Mesendoderm (in vitro differentiated cells): ENCODE results near the gene EHBP1.

ENCODE experiments used
- DNase-seq: peaks from one replicate; pipeline ENCODE4 v3.0.0; 2013
- H2AK5ac ChIP-seq: 2 replicates; pipeline ENCODE4 v1.6.1; 2013; ENCODE audit warnings: low read length, inconsistent platforms
- H2BK120ac ChIP-seq: 2 replicates; pipeline ENCODE4 v1.6.1; 2013; ENCODE audit warnings: low read depth, mild to moderate bottlenecking, low read length, moderate library complexity, mixed read lengths
- H2BK15ac ChIP-seq: replicated peaks from 2 replicates; pipeline ENCODE4 v1.6.1; 2013; ENCODE audit warnings: low read depth, mild to moderate bottlenecking, moderate library complexity
- H2BK5ac ChIP-seq: 2 replicates; pipeline ENCODE4 v1.6.1; 2013; ENCODE audit warnings: low read length, inconsistent platforms
- H3K18ac ChIP-seq: 2 replicates; pipeline ENCODE4 v1.6.1; 2013; ENCODE audit warnings: mild to moderate bottlenecking, low read length, mixed read lengths
- H3K23ac ChIP-seq: one replicate; pipeline ENCODE4 v1.6.1; 2013; ENCODE audit warnings: low read length
- H3K27ac ChIP-seq: 2 replicates; pipeline ENCODE4 v1.5.1; 2013; ENCODE audit warnings: low read depth, mild to moderate bottlenecking, inconsistent platforms, low read length, moderate library complexity
- H3K27me3 ChIP-seq: 2 replicates; pipeline ENCODE4 v1.6.1; 2013; ENCODE audit warnings: low read length, control low read depth, mild to moderate bottlenecking, inconsistent platforms; ENCODE audit not compliant: insufficient read depth, poor library complexity
- H3K36me3 ChIP-seq: 2 replicates; pipeline ENCODE4 v1.6.1; 2013; ENCODE audit warnings: low read length, inconsistent platforms; ENCODE audit not compliant: control insufficient read depth, insufficient read depth
- H3K4ac ChIP-seq: one replicate; pipeline ENCODE4 v1.6.1; 2013; ENCODE audit warnings: low read depth, mild to moderate bottlenecking, low read length, moderate library complexity
- H3K4me1 ChIP-seq: 2 replicates; pipeline ENCODE4 v1.6.1; 2013; ENCODE audit warnings: low read depth, low read length, inconsistent platforms; ENCODE audit not compliant: control insufficient read depth
- H3K4me2 ChIP-seq: 2 replicates; pipeline ENCODE4 v1.6.1; 2013; ENCODE audit warnings: low read length
- H3K4me3 ChIP-seq: 2 replicates; pipeline ENCODE4 v1.5.1; 2013; ENCODE audit warnings: mild to moderate bottlenecking, low read length
- H3K56ac ChIP-seq: one replicate; pipeline ENCODE4 v1.6.1; 2013; ENCODE audit warnings: low read length
- H3K79me1 ChIP-seq: 2 replicates; pipeline ENCODE4 v1.6.1; 2013; ENCODE audit warnings: low read length, inconsistent platforms
- H3K79me2 ChIP-seq: 2 replicates; pipeline ENCODE4 v1.6.1; 2013; ENCODE audit warnings: mild to moderate bottlenecking, low read length; ENCODE audit not compliant: control insufficient read depth, insufficient read depth
- H3K9ac ChIP-seq: 2 replicates; pipeline ENCODE4 v1.6.1; 2013; ENCODE audit warnings: low read length, inconsistent platforms
- H4K5ac ChIP-seq: one replicate; pipeline ENCODE4 v1.6.1; 2013; ENCODE audit warnings: low read length
- H4K8ac ChIP-seq: one replicate; pipeline ENCODE4 v1.6.1; 2013; ENCODE audit warnings: low read depth, mild to moderate bottlenecking, control low read depth, low read length, moderate library complexity
- WGBS: extraction: QIAGEN DNeasy Blood & Tissue Kit; methylation state at CpG from one replicate; pipeline ENCODE4 v1.1.7; 2013; ENCODE audit warnings: low lambda C conversion rate, missing lambda C conversion rate; ENCODE audit not compliant: insufficient coverage; ENCODE audit errors: extremely low coverage; 5-methylcytosine and 5-hydroxymethylcytosine counted together

Gene EHBP1

DNA sequence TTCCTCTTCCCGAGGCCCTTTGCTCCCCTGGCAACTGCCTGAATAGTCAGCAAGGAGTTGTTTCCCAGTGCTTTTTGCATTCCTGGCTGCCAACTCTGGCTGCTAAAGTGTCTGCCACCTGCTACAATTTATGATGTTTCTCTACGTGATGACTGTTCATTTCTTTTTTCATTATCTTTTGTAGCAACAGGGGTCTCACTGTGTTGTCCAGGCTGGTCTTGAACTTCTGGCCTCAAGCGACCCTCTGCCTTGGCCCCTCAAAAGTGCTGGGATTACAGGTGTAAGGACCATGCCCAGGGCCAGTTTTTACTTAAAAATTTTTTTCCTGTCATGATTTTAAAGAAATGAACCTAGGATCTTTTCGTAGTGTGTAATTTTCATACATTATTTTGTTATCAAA lies 11.3 kb downstream of the EHBP1 start:
- Histone ChIP-seq H3K4ac (no peak overlapping the region), H2BK5ac (no peak overlapping the region), H4K5ac (no peak overlapping the region), H3K23ac (no peak overlapping the region), H2BK120ac (no peak overlapping the region), H3K4me1 (no peaks in the 10 kb centered on the region), H3K4me3 (no peak overlapping the region), H3K9ac (no peak overlapping the region), H2BK15ac (no peak overlapping the region), H3K79me1 (peaks cover 7% of the 10 kb centered on the region), H3K56ac (no peak overlapping the region), H3K79me2 (peaks cover 6% of the 10 kb centered on the region), H2AK5ac (no peak overlapping the region), H3K4me2 (no peak overlapping the region), H3K27ac (no peak overlapping the region), H3K36me3 (no peaks in the 10 kb centered on the region), H3K18ac (no peak overlapping the region), H3K27me3 (no peaks in the 10 kb centered on the region), H4K8ac (no peak overlapping the region)
- WGBS: no CpG with 5 or more reads among the region's 4 CpGs
- DNase-seq: no peak

DNA sequence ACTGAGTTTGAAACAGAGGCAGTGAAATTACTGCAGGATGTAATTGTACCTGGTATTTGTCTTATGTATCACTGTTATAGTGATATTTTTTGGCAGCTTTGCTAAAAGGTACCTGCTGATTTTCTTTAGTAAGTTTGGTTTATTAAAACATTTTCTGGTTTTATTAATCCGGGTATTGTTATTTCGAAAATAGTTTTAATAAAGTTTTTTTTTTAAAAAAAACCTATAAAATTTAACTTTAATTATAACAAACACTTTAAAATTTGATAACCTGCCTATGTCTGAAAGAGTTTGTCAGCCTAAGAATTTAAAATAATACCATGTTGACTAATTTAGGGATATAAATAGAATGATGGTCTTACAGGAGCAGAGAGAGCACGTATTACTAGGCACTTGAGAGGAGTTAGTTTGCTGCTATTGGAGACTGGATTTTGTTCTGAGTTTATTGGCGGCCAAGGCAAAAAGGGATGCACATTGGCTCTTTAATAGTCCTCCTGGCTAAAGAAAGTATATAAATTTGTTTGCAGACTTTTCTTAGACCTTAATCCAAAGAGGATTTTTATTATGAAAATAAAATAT lies 12.1 kb downstream of the EHBP1 start:
- H3K23ac ChIP-seq: no peak overlapping the region
- H3K27me3 ChIP-seq: no peaks in the 10 kb centered on the region
- no peak overlapping the region for H2BK5ac ChIP-seq
- DNase-seq: no peak
- H3K4me2 ChIP-seq: no peak overlapping the region
- H3K18ac ChIP-seq: no peak overlapping the region
- H3K9ac ChIP-seq: no peak overlapping the region
- no peak overlapping the region for H3K56ac ChIP-seq
- 100% methylated on average over 2 of the region's 4 CpGs for WGBS
- peaks cover 4% of the 10 kb centered on the region for H3K79me2 ChIP-seq
- no peaks in the 10 kb centered on the region for H3K36me3 ChIP-seq
- H3K4me1 ChIP-seq: no peaks in the 10 kb centered on the region
- no peak overlapping the region for H4K5ac ChIP-seq
- no peak overlapping the region for H4K8ac ChIP-seq
- H2AK5ac ChIP-seq: no peak overlapping the region
- H3K79me1 ChIP-seq: peaks cover 4% of the 10 kb centered on the region
- H3K4ac ChIP-seq: no peak overlapping the region
- H3K4me3 ChIP-seq: no peak overlapping the region
- no peak overlapping the region for H2BK15ac ChIP-seq
- no peak overlapping the region for H3K27ac ChIP-seq
- no peak overlapping the region for H2BK120ac ChIP-seq

DNA sequence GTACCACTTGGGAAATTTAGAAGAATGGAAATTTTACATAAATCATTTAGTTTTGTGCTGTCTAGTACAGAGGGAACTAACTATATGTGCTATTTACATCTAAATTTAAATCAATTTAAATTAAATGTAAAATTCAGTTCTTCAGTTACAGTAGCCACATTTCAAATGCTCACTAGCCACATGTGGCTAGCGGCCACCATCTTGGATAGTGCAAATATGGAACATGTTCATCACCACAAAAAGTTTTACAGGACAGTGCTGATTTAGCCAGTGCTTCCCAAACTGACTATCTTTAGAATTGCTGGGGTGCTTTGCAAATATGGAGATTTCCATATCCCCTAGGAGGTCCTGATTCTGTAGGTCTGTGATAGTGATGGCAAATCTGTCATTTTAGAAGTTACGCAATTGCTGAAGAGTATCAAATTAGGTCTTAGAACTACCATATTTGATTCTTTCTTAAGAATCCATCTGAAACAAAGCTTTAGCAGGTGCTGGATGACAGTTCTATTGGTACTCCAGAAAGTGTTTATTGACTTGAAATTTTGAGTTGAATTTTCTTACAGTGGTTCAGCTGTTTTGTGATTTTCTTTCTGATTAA lies 12.8 kb downstream of the EHBP1 start:
- no peak overlapping the region for H3K4me3 ChIP-seq
- peaks cover 4% of the 10 kb centered on the region for H3K79me1 ChIP-seq
- no peak overlapping the region for H2BK120ac ChIP-seq
- no peaks in the 10 kb centered on the region for H3K36me3 ChIP-seq
- no peak overlapping the region for H3K4me2 ChIP-seq
- DNase-seq: no peak
- no peak overlapping the region for H3K56ac ChIP-seq
- H3K23ac ChIP-seq: no peak overlapping the region
- no peak overlapping the region for H2BK5ac ChIP-seq
- no CpG with 5 or more reads among the region's 2 CpGs for WGBS
- H2BK15ac ChIP-seq: no peak overlapping the region
- H3K4ac ChIP-seq: no peak overlapping the region
- H3K27me3 ChIP-seq: no peaks in the 10 kb centered on the region
- H3K9ac ChIP-seq: no peak overlapping the region
- H4K8ac ChIP-seq: no peak overlapping the region
- H4K5ac ChIP-seq: no peak overlapping the region
- H2AK5ac ChIP-seq: no peak overlapping the region
- no peaks in the 10 kb centered on the region for H3K4me1 ChIP-seq
- no peak overlapping the region for H3K27ac ChIP-seq
- peaks cover 6% of the 10 kb centered on the region for H3K79me2 ChIP-seq
- H3K18ac ChIP-seq: no peak overlapping the region

DNA sequence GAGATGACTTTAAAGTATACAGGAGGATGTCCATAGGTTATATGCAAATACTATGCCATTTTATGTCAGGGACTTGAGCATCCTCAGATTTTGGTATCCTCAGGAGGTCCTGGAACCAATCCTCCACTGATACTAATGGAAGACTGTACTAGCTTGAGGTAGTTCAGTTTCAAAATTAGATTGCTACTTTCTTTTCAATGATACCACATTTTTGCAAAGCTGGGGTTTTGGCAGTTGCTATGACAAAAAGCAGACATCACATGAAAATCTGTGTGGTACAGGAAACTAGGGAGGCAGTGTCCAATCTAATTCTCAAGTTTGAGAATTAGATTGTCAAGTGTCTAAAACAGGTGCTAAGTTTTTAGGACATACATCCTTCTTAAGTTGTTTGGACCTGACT lies 14.2 kb downstream of the EHBP1 start:
- no peak overlapping the region for H3K4me3 ChIP-seq
- no peaks in the 10 kb centered on the region for H3K36me3 ChIP-seq
- H3K4me2 ChIP-seq: no peak overlapping the region
- H3K18ac ChIP-seq: no peak overlapping the region
- H2BK120ac ChIP-seq: no peak overlapping the region
- H3K23ac ChIP-seq: no peak overlapping the region
- H2BK5ac ChIP-seq: no peak overlapping the region
- H2BK15ac ChIP-seq: no peak overlapping the region
- H3K27me3 ChIP-seq: no peaks in the 10 kb centered on the region
- no peaks in the 10 kb centered on the region for H3K4me1 ChIP-seq
- no peak overlapping the region for H3K27ac ChIP-seq
- H3K56ac ChIP-seq: no peak overlapping the region
- peaks cover 6% of the 10 kb centered on the region for H3K79me1 ChIP-seq
- H4K5ac ChIP-seq: no peak overlapping the region
- H2AK5ac ChIP-seq: no peak overlapping the region
- no peak overlapping the region for H3K4ac ChIP-seq
- H3K79me2 ChIP-seq: peaks cover 10% of the 10 kb centered on the region
- no peak overlapping the region for H3K9ac ChIP-seq
- H4K8ac ChIP-seq: no peak overlapping the region
- no peak for DNase-seq

DNA sequence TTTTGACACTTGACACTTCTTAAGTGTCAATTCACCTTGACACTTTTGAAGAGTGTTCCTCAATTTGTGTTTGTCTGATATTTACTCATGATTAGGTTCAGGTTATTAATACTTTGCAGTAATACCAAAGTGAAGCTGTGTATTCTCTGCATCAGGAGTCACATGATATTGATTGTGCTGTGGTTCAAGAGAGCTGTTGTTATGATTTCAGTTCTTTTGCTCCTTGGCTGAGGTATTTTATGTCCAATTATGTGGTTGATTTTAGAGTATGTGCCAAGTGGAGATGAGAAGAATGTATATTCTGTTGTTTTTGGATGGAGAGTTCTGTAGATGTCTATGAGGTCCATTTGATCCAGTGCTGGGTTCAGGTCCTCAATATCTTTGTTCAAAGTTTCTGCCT lies 17.2 kb downstream of the EHBP1 start:
- Histone ChIP-seq H3K18ac (no peak overlapping the region), H2BK15ac (no peak overlapping the region), H3K4me1 (no peaks in the 10 kb centered on the region), H3K36me3 (no peaks in the 10 kb centered on the region), H3K9ac (no peak overlapping the region), H3K4me3 (no peak overlapping the region), H3K79me1 (peaks cover 14% of the 10 kb centered on the region), H4K8ac (no peak overlapping the region), H3K4me2 (no peak overlapping the region), H2AK5ac (no peak overlapping the region), H3K56ac (no peak overlapping the region), H3K23ac (no peak overlapping the region), H3K27me3 (no peaks in the 10 kb centered on the region), H4K5ac (no peak overlapping the region), H2BK120ac (no peak overlapping the region), H3K4ac (no peak overlapping the region), H3K79me2 (peaks cover 16% of the 10 kb centered on the region), H3K27ac (no peak overlapping the region), H2BK5ac (no peak overlapping the region)
- DNase-seq: no peak

DNA sequence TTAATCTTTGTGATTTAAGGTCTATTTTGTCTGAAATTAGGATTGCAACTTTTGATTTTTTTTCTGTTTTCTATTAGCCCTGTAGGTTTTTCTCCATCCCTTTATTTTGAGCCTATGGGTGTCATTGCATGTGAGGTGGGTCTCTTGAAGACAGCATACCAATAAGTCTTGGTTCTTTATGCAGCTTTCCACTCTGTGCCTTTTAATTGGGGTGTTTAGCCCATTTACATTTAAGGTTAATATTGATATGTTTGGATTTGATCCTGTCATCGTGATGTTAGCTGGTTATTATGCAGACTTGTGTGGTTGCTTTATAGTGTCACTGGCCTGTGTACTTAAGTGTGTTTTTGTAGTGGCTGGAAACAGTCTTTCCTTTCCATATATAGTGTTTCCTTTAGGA lies 17.7 kb downstream of the EHBP1 start:
- H3K36me3 ChIP-seq: no peaks in the 10 kb centered on the region
- no peak overlapping the region for H3K4me3 ChIP-seq
- no peak overlapping the region for H3K4me2 ChIP-seq
- no peak overlapping the region for H2AK5ac ChIP-seq
- no peak overlapping the region for H3K9ac ChIP-seq
- no CpG with 5 or more reads among the region's 1 CpG for WGBS
- H3K4ac ChIP-seq: no peak overlapping the region
- no peak overlapping the region for H2BK120ac ChIP-seq
- H3K79me2 ChIP-seq: peaks cover 16% of the 10 kb centered on the region
- no peak overlapping the region for H3K23ac ChIP-seq
- H3K18ac ChIP-seq: no peak overlapping the region
- no peaks in the 10 kb centered on the region for H3K4me1 ChIP-seq
- no peak overlapping the region for H2BK5ac ChIP-seq
- peaks cover 15% of the 10 kb centered on the region for H3K79me1 ChIP-seq
- H4K5ac ChIP-seq: no peak overlapping the region
- no peak overlapping the region for H3K27ac ChIP-seq
- no peak overlapping the region for H3K56ac ChIP-seq
- no peak overlapping the region for H2BK15ac ChIP-seq
- no peaks in the 10 kb centered on the region for H3K27me3 ChIP-seq
- no peak for DNase-seq
- no peak overlapping the region for H4K8ac ChIP-seq
